Large intestine (tissue), 3 donors: ENCODE measurements around the gene UMAD1. TPM values are rescaled to one million over a fixed set of nuclear protein-coding genes. Genes with fewer than 3 reads are reported as not detected.
"Not testable (repeated sequence)": the region's sequence is repeated elsewhere in the genome, so short reads cannot be mapped to it uniquely, and the experiment has no call there.

Source experiments
- DNase-seq, 2 donors: peaks; one replicate each; pipeline versions ENCODE4 v3.0.0 to v3.0.0-alpha.2; 2013
- H3K27ac ChIP-seq: one replicate; pipeline ENCODE4 v1.5.1; 2013; ENCODE audit warnings: low read length
- H3K27me3 ChIP-seq: 2 replicates; pipeline ENCODE4 v1.6.1; 2013; ENCODE audit warnings: low read length; ENCODE audit not compliant: control insufficient read depth, insufficient read depth
- H3K36me3 ChIP-seq: 2 replicates; pipeline ENCODE4 v1.6.1; 2013; ENCODE audit warnings: low read length; ENCODE audit not compliant: control insufficient read depth, insufficient read depth
- H3K4me1 ChIP-seq: one replicate; pipeline ENCODE4 v1.6.1; 2013; ENCODE audit warnings: low read length; ENCODE audit not compliant: control insufficient read depth, insufficient read depth
- H3K4me3 ChIP-seq: one replicate; pipeline ENCODE4 v1.5.1; 2013; ENCODE audit warnings: low read length
- H3K9me3 ChIP-seq: one replicate; pipeline ENCODE4 v1.6.1; 2013; ENCODE audit warnings: mild to moderate bottlenecking, low read depth, low read length, moderate library complexity; ENCODE audit not compliant: control insufficient read depth
- WGBS: methylation state at CpG from one replicate; pipeline ENCODE4 v1.1.5; 2013; ENCODE audit warnings: low lambda C conversion rate; ENCODE audit not compliant: insufficient coverage; 5-methylcytosine and 5-hydroxymethylcytosine counted together
- polyA plus RNA-seq: library from polyadenylated mRNA; unstranded; fragments of 120-200 nt; gene quantifications from one replicate; pipeline ENCODE4 v1.2.1, GENCODE V29; 2013

UMAD1 gene
- polyA plus RNA-seq, 1 donor, result 17.5 TPM

GRCh38 chr7:7650682-7651206 lies 10.2 kb downstream of the UMAD1 start:
- Histone ChIP-seq H3K9me3 (peaks cover 2% of the 10 kb centered on the region), H3K36me3 (peaks cover 2% of the 10 kb centered on the region), H3K27ac (no peak overlapping the region), H3K4me3 (no peak overlapping the region), H3K4me1 (no peaks in the 10 kb centered on the region), H3K27me3 (no peaks in the 10 kb centered on the region)
- DNase-seq, result no peak
- WGBS, result 57% methylated on average over 1 of the region's 2 CpGs

- Histone ChIP-seq H3K9me3 (no peaks in the 10 kb centered on the region), H3K4me1 (no peaks in the 10 kb centered on the region)
- no peak for DNase-seq
These were observed 10.9 kb downstream of the UMAD1 start for GRCh38 chr7:7651479-7651878.

GRCh38 chr7:7652798-7653540 lies 12.4 kb downstream of the UMAD1 start:
- H3K4me3 ChIP-seq, result no peak overlapping the region
- no peaks in the 10 kb centered on the region for H3K36me3 ChIP-seq
- H3K27ac ChIP-seq, result no peak overlapping the region
- H3K27me3 ChIP-seq, result no peaks in the 10 kb centered on the region
- no peaks in the 10 kb centered on the region for H3K4me1 ChIP-seq
- H3K9me3 ChIP-seq, result no peaks in the 10 kb centered on the region
- DNase-seq, result no peak
- WGBS, result no CpG with 5 or more reads among the region's 1 CpG

More at GRCh38 chr7:7651479-7651878, 10.9 kb downstream of the UMAD1 start:
- Histone ChIP-seq H3K27ac (no peak overlapping the region), H3K4me3 (no peak overlapping the region), H3K36me3 (no peaks in the 10 kb centered on the region), H3K27me3 (no peaks in the 10 kb centered on the region)
- 83% methylated on average over 1 of the region's 3 CpGs for WGBS

GRCh38 chr7:7653593-7654187 lies 13.1 kb downstream of the UMAD1 start:
- no CpG with 5 or more reads among the region's 3 CpGs for WGBS
- no peaks in the 10 kb centered on the region for H3K4me1 ChIP-seq
- no peak overlapping the region for H3K4me3 ChIP-seq
- no peak overlapping the region for H3K27ac ChIP-seq
- H3K9me3 ChIP-seq, result no peaks in the 10 kb centered on the region
- no peak for DNase-seq
- H3K27me3 ChIP-seq, result no peaks in the 10 kb centered on the region
- H3K36me3 ChIP-seq, result no peaks in the 10 kb centered on the region

GRCh38 chr7:7654964-7655715 lies 14.6 kb downstream of the UMAD1 start:
- Histone ChIP-seq H3K4me3 (no peak overlapping the region), H3K36me3 (no peaks in the 10 kb centered on the region), H3K4me1 (no peaks in the 10 kb centered on the region), H3K27ac (no peak overlapping the region), H3K9me3 (no peaks in the 10 kb centered on the region), H3K27me3 (no peaks in the 10 kb centered on the region)
- no peak for DNase-seq
- 90% methylated on average over 4 of the region's 4 CpGs for WGBS

- no CpG with 5 or more reads among the region's 3 CpGs for WGBS
These were observed 15.9 kb downstream of the UMAD1 start for GRCh38 chr7:7656459-7656858.

GRCh38 chr7:7662527-7662926 lies 22.0 kb downstream of the UMAD1 start:
- no peak overlapping the region for H3K27ac ChIP-seq
- no peaks in the 10 kb centered on the region for H3K4me1 ChIP-seq
- H3K9me3 ChIP-seq, result no peaks in the 10 kb centered on the region
- no peaks in the 10 kb centered on the region for H3K36me3 ChIP-seq
- no peaks in the 10 kb centered on the region for H3K27me3 ChIP-seq
- no peak for DNase-seq
- no peak overlapping the region for H3K4me3 ChIP-seq
- WGBS, result no CpG with 5 or more reads among the region's 6 CpGs

More at GRCh38 chr7:7656459-7656858, 15.9 kb downstream of the UMAD1 start:
- H3K36me3 ChIP-seq, H3K9me3 ChIP-seq, H3K4me1 ChIP-seq, H3K4me3 ChIP-seq, H3K27ac ChIP-seq, DNase-seq, H3K27me3 ChIP-seq: not testable (repeated sequence)

- no peaks in the 10 kb centered on the region for H3K4me1 ChIP-seq
- H3K4me3 ChIP-seq, result no peak overlapping the region
- 63% methylated on average over 2 of the region's 3 CpGs for WGBS
- H3K9me3 ChIP-seq, result no peaks in the 10 kb centered on the region
- H3K27ac ChIP-seq, result no peak overlapping the region
- no peaks in the 10 kb centered on the region for H3K27me3 ChIP-seq
- peaks cover 2% of the 10 kb centered on the region for H3K36me3 ChIP-seq
- DNase-seq, result no peak
These were observed 23.7 kb downstream of the UMAD1 start for GRCh38 chr7:7664291-7664690.

- Histone ChIP-seq H3K4me3 (no peak overlapping the region), H3K27me3 (no peaks in the 10 kb centered on the region), H3K4me1 (no peaks in the 10 kb centered on the region), H3K9me3 (no peaks in the 10 kb centered on the region), H3K27ac (no peak overlapping the region), H3K36me3 (peaks cover 2% of the 10 kb centered on the region)
- no CpG with 5 or more reads among the region's 1 CpG for WGBS
- DNase-seq, result no peak
These were observed 24.5 kb downstream of the UMAD1 start for GRCh38 chr7:7665031-7665430.

GRCh38 chr7:7667187-7667586 lies 26.6 kb downstream of the UMAD1 start:
- WGBS, result no CpG with 5 or more reads among the region's 2 CpGs
- no peak for DNase-seq
- Histone ChIP-seq H3K4me1 (no peaks in the 10 kb centered on the region), H3K27ac (no peak overlapping the region), H3K27me3 (no peaks in the 10 kb centered on the region), H3K36me3 (peaks cover 2% of the 10 kb centered on the region), H3K9me3 (no peaks in the 10 kb centered on the region), H3K4me3 (no peak overlapping the region)
